HG03469 (cell line): ENCODE results near the gene CNOT3.
"Not testable (repeated sequence)": the region's sequence is repeated elsewhere in the genome, so short reads cannot be mapped to it uniquely, and the experiment has no call there.

Experiments used
- ATAC-seq: cut with Tn5 transposase; IDR thresholded peaks from one replicate; pipeline ENCODE4 v1.9.1; 2021; ENCODE audit warnings: mild to moderate bottlenecking, moderate library complexity, moderate number of reproducible peaks; ENCODE audit not compliant: unreplicated experiment

Gene CNOT3

DNA sequence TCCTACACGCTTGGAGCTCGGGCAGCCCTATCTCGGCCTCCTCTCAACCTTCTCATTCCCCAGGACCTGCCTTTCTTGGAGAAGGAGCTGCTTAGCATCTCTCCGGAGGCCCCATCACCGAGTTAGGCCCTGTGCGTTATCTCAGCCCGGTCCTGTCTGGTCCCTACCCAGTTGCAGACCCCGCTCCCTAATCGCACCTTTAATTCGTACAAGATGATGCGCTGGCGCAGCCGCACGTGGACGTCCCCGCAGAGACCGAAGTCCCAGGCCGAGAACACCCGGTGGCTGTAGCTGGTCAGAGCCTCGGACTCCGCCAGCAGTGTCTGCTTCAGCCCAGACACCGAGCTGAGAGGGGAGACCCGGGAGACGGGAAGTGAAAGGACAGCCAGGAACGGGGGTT is 27.7 kb downstream of the CNOT3 start:
- no peak for ATAC-seq

- ATAC-seq, result no peak
Observed at GRCh38 chr19:54168174-54168917, 30.8 kb downstream of the CNOT3 start.

DNA sequence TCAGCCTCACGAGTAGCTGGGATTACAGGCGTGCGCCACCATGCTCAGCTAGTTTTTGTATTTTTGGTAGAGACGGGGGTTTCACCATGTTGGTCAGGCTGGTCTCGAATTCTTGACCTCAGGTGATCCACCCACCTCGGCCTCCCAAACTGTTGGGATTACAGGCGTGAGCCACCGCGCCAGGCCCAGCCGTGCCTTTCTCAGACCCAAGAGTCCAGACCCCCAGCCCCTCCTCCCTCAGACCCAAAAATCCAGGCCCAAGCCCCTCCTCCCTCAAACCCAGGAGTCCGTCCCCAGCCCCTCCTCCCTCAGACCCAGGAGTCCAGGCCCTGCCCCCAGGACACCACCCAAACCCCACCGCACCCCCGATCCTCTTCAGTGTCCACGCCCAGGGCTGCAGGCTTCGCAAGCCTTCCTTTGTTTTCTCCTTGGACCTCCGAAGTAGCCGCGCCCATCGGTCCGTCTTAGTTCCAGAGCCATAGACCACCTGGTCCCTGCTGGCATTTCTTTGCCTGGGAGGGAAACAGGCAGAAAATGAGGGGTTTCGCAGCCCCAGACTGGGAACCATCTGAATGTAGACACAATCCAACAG is 31.7 kb downstream of the CNOT3 start:
- ATAC-seq, result no peak

GRCh38 chr19:54171736-54172431 is 34.3 kb downstream of the CNOT3 start:
- ATAC-seq, result not testable (repeated sequence)

DNA sequence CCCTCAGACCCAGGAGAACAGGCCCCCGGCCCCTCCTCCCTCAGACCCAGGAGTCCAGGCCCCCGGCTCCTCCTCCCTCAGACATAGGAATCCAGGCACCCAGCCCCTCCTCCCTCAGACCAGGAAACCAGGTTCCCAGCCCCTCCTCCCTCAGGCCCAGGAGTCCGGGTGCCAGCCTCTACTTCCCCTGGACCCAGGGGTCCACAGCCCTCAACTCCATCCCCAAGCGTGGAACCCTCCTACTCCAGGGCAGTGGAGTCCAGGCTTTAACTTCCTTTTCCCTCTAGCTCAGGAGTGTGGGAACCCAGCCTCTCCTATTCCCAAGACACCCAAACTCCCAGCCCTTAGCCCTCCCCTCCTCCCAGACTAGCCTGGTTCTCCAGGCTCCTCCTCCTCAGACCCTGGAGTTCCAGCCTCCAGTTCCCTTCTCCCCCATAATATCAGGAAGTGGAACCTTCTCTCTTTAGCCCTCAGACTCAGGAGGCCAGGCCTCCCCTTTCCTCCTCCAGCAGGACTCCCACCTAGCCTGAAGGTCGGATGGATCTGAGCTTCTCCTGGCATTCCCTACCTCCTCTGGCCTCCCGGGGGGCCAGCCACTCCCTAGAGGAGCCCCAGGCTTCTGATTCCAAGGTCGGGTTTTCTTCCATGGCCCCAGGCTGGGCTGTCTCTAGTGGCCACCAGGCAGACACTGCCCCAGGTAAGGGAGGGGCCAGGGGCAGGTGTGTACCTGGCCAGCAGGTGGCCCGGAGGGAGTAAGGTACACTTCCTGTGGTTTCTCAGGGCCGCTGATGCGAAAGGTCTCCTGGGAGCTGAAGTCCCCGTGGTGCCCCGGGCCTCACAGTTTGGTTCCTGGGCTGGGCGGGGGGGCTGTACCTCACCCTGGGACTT is 35.2 kb downstream of the CNOT3 start, which contains the start of gene TMC4:
Gene TMC4 (minus strand): TSS at position 690 of the 888 bp plus-strand sequence. CDS start 43 bp downstream, at position 647.
- ATAC-seq, result no peak

DNA sequence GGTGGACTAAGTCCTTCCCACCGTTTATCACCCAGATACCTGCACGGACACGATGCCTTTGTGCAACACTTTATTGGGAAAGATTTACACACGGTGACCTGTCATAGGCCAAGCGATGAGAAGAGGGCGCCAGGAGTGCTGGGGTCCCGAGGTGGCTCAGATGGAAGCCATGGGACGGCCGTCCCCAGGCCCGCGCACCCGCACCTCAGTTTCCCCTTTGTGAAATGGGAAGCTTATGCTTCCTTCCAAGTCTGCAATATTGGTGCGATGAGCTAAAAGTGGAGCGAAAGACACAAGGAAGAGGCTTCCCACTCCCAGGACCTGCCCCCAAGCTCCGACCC is 35.8 kb downstream of the CNOT3 start:
- ATAC-seq, result no peak

- no peak for ATAC-seq
Observed at GRCh38 chr19:54173951-54174834, 36.6 kb downstream of the CNOT3 start.

GRCh38 chr19:54178581-54179261 is 41.2 kb downstream of the CNOT3 start:
- no peak for ATAC-seq

DNA sequence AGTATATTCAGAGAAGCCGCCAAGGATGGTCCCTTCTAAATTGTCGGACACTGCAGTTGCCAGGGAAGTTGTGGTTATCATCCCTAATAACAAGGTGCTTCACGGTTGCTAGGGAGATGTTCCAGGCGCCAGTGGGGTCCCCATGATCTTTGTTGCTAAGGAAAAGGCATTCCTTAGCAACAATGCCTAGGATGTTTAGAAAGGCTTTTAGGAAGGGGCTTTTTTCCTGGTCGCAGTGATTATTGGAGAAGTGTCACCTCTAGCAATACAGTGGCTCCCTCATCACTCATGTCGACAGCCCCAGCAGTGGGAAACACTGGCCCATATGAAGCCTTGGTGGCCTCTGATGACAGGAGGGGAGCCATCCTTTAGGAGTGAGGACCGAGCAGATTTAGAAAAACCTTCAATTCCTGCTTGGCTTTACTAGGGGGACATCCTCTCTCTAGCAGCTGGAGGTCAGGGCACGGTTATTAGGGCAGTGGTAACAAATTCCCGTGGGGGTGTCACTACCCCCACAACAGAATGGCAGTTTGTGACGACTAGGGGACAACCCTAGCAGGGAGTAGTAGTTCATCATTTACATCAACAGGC is 41.8 kb downstream of the CNOT3 start:
- no peak for ATAC-seq

- no peak for ATAC-seq
Observed at GRCh38 chr19:54179921-54180461, 42.4 kb downstream of the CNOT3 start.

GRCh38 chr19:54180691-54181091 is 43.1 kb downstream of the CNOT3 start:
- ATAC-seq, result no peak

- ATAC-seq, result not testable (repeated sequence)
Observed at GRCh38 chr19:54181894-54182293, 44.3 kb downstream of the CNOT3 start.

DNA sequence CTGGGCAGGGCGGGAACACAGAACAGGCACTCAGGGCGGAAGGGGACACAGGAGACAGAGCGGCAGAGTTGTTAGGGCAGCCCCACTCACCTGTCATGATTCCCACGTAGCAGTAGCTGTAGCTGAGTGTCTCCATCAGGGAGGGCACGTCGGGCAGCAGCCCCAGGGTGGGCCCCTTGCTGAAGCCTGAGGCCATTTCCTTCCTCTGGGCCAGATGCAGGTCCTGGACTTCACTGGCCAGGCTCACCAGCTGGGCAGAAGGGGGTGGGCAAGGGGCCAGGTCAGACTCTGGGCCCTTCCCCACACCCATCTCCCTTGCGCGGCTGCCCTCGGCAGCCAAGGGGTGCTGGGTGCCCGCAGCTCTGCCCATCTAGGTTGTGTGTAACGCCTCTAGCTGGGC is 45.9 kb downstream of the CNOT3 start:
- no peak for ATAC-seq

- ATAC-seq, result no peak
Observed at GRCh38 chr19:54186351-54186750, 48.8 kb downstream of the CNOT3 start.

DNA sequence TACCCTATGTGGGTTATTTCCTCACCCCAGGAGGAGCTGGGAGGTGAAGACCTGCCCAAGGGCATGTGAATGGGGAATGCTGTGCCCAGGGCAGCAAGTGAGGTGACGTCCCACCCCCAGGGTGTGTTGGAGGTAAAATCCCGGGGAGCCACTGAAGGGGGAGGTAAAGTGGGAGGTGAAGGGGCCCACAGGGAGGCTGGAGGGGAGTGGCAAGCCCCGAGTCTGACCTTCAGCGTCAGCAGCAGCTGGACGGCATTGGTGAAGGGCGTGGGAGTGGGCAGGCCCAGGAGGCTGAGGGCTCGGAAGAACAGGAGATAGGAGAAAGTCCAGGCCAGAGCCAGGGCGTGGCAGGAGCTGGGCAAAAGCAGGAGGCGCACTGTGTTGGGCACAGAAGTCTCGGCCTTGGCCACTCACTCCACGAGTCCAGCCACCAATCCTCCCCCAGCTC is 49.4 kb downstream of the CNOT3 start:
- no peak for ATAC-seq

GRCh38 chr19:54188215-54188871 is 50.8 kb downstream of the CNOT3 start:
- no peak for ATAC-seq

- ATAC-seq, result peak; percentile 7
Observed at GRCh38 chr19:54189145-54189734, 51.7 kb downstream of the CNOT3 start, which contains the start of gene MBOAT7. Gene MBOAT7, minus strand, starts transcription at chr19:54189580. Its CDS starts 1,072 bp downstream, at chr19:54188508.
